GM03348 (cell line): ENCODE results near the gene ETHE1.

Experiments used
- DNase-seq: peaks from one replicate; pipeline ENCODE4 v3.0.0; 2012; ENCODE audit warnings: low spot score

ETHE1 gene

DNA sequence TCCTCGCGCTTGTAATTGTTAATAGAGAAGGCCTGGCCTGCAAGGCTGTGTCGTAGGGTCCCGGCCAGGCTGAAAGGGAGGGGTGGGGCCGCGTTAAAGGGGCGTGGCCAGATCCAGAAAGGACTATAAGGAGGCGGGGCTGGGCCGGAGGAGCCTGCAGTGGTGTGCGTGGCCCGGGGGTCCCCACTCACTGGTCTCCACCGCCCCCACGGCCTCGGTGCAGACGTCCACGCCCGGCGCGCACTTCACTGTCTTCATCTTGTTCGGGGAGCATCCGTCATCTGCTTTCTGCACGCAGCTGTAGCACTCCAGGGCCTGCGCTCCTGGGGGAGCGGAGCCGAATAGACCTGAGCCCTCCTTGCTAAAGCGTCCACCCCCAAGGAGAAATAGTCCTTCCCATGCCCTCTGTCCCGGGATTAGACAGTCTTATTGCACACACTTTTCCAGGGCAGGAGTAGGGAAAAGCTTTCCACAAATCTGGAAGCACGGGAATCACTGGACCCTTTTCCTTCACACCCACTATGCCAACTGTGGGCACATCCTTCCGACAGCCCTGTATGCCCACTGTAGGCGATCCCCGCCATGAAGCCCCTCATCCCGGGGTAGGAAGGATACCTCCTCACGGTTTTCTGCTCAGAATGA is 62.7 kb downstream of the ETHE1 start:
- DNase-seq: peak; percentile 87

DNA sequence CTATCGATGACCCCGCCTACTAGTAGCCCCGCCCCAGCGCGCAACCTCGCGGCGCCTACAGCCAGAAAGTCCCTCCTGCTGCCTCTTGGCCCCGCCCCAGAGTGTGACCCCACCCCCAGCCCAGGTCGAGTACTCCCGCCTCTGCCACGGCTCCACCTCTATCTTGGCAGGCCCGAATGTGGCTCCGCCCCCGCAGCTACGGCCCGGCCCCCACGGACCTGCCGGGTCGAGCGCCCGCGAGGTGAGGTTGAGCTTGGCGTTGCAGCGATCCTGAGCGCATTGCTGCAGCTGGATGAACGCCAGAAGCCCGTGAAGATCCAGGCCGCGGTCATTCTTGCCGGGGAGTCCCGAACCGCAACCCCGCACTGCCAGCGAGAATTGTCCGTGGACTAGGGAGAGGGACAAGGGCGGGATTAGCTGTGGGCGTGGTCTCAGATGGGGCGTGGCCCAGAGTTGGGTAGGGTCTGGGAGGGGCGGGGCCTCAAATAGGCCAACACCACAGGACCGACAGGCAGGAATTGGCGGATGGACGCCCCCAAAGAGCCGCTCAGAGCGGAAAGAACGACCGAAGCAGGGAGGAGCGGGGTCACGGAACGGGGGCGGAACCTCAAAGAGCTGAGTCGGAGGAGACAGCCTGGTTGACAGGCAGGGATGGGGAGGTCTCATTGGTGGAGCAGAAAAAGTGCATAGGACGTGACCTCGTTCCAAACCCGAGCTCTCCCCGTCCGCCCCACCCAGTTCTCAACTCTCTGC is 63.4 kb downstream of the ETHE1 start:
- DNase-seq: peak; percentile 94

GRCh38 chr19:43462785-43463380 is 64.1 kb downstream of the ETHE1 start:
- no peak for DNase-seq

DNA sequence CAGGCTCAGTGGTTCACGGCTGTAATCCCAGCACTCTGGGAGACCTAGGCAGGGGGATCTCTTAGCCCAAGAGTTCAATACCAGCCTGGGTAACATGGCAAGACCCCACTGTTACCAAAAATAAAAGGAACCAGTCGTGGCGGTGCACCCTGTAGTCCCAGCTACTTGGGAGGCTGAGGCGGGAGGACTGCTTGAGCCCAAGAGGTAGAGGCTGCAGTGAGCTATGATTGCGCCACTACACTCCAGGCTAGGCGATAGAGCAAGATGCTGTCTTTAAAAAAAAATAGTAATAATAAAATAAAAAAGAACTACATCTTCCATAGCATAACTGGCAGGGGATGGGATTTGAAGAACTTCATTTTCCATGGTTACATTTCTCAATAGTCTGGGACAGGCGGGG is 64.6 kb downstream of the ETHE1 start:
- no peak for DNase-seq

GRCh38 chr19:43461303-43461702 is 65.7 kb downstream of the ETHE1 start:
- DNase-seq: no peak

DNA sequence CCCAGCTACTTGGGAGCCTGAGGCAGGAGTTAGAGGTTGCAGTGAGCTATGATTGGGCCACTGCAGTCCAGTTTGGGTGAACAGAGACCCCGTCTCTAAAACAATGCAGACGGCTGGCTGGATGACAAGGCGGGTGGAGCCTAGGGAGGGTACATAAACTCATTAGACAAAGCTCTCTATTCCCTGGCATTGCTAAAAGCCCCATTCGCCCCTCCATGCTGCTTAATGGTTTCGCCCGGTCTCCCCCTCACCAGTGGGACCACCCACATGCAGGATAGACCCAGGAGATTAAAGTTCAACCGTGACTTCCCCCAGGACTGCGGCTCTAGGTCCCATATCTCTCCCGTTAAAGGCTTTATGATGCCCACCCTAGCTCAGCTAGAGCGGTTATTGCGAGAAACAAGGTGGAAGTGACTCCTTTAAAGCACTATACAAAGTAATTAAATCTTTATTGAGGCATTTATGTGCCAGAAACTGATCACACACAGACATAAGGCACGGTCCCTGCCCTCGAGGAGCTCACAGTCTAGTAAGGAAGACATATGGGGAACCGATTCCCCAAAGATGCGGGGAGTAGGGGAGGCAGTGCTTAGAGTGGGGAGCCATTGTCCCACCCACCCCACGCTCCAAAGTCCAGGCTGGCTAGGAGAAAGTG is 66.5 kb downstream of the ETHE1 start:
- no peak for DNase-seq

DNA sequence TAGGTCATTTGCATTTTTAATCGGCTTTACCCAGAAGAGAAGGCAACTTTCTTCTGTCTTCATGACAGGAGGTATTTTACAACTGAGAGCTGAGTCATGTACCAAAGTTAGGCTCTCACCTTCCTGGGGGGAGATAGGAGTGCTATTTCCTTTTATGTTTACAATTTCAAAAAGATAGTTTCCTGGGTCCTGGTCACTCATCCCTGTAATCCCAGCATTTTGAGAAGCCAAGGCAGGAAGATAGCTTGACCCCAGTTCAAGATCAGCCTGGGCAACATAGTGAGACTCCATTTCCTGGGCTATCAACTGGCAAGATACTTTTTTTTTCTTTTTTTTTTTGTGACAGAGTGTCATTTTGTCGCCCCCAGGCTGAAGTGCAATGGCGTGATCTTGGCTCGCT is 69.2 kb downstream of the ETHE1 start:
- DNase-seq: no peak
